HG03196 (cell line): ENCODE results near the gene POU5F1.
"Not testable (repeated sequence)": the region's sequence is repeated elsewhere in the genome, so short reads cannot be mapped to it uniquely, and the experiment has no call there.

Experiments
- ATAC-seq: cut with Tn5 transposase; IDR thresholded peaks from one replicate; pipeline ENCODE4 v1.9.1; 2021; ENCODE audit not compliant: unreplicated experiment

The POU5F1 gene

GRCh38 chr6:31170600-31170881, at the start of gene POU5F1:
Gene POU5F1, minus strand, starts transcription at chr6:31170682. Its CDS starts 62 bp downstream, at chr6:31170620.
- no peak for ATAC-seq

GRCh38 chr6:31216208-31216898, 45.9 kb upstream of the POU5F1 start:
- ATAC-seq: no peak

GRCh38 chr6:31215216-31215615, 44.7 kb upstream of the POU5F1 start:
- not testable (repeated sequence) for ATAC-seq

- ATAC-seq: no peak
These were observed 44.0 kb upstream of the POU5F1 start for GRCh38 chr6:31214516-31214915.

- no peak for ATAC-seq
These were observed 40.5 kb upstream of the POU5F1 start for GRCh38 chr6:31210741-31211532.

- ATAC-seq: no peak
These were observed 39.6 kb upstream of the POU5F1 start for GRCh38 chr6:31210123-31210522.

- ATAC-seq: no peak
These were observed 38.7 kb upstream of the POU5F1 start for GRCh38 chr6:31209137-31209536.

GRCh38 chr6:31208506-31208905, 38.0 kb upstream of the POU5F1 start:
- ATAC-seq: no peak

GRCh38 chr6:31205638-31206037, 35.2 kb upstream of the POU5F1 start:
- no peak for ATAC-seq

- ATAC-seq: no peak
These were observed 34.3 kb upstream of the POU5F1 start for GRCh38 chr6:31204751-31205145.

- ATAC-seq: peak; percentile 55
These were observed 33.0 kb upstream of the POU5F1 start for GRCh38 chr6:31203345-31203979.

GRCh38 chr6:31202259-31203166, 32.0 kb upstream of the POU5F1 start:
- no peak for ATAC-seq

- ATAC-seq: not testable (repeated sequence)
These were observed 28.6 kb upstream of the POU5F1 start for GRCh38 chr6:31199105-31199452.

GRCh38 chr6:31197559-31198305, 27.2 kb upstream of the POU5F1 start:
- peak; percentile 67 for ATAC-seq

- ATAC-seq: not testable (repeated sequence)
These were observed 26.0 kb upstream of the POU5F1 start for GRCh38 chr6:31196251-31197022.

- not testable (repeated sequence) for ATAC-seq
These were observed 25.0 kb upstream of the POU5F1 start for GRCh38 chr6:31195308-31195979.

- no peak for ATAC-seq
These were observed 23.8 kb upstream of the POU5F1 start for GRCh38 chr6:31194061-31194834.

- no peak for ATAC-seq
These were observed 22.7 kb upstream of the POU5F1 start for GRCh38 chr6:31193206-31193605.
